IPS-15b (cell line): ENCODE measurements around the gene CORIN.

Source experiments
- H3K27me3 ChIP-seq: one replicate; pipeline ENCODE4 v1.6.1; 2013; ENCODE audit warnings: low read length; ENCODE audit not compliant: control insufficient read depth, insufficient read depth
- H3K36me3 ChIP-seq: one replicate; pipeline ENCODE4 v1.6.1; 2013; ENCODE audit warnings: low read length; ENCODE audit not compliant: control insufficient read depth, insufficient read depth
- H3K4me1 ChIP-seq: one replicate; pipeline ENCODE4 v1.6.1; 2013; ENCODE audit warnings: mild to moderate bottlenecking, low read length; ENCODE audit not compliant: control insufficient read depth, insufficient read depth
- H3K4me3 ChIP-seq: one replicate; pipeline ENCODE4 v1.5.1; 2013; ENCODE audit warnings: low read depth, low read length
- H3K9ac ChIP-seq: one replicate; pipeline ENCODE4 v1.6.1; 2013; ENCODE audit warnings: low read depth, mild to moderate bottlenecking, low read length
- H3K9me3 ChIP-seq: one replicate; pipeline ENCODE4 v1.6.1; 2013; ENCODE audit warnings: mild to moderate bottlenecking, low read length; ENCODE audit not compliant: control insufficient read depth, insufficient read depth

The CORIN gene

DNA sequence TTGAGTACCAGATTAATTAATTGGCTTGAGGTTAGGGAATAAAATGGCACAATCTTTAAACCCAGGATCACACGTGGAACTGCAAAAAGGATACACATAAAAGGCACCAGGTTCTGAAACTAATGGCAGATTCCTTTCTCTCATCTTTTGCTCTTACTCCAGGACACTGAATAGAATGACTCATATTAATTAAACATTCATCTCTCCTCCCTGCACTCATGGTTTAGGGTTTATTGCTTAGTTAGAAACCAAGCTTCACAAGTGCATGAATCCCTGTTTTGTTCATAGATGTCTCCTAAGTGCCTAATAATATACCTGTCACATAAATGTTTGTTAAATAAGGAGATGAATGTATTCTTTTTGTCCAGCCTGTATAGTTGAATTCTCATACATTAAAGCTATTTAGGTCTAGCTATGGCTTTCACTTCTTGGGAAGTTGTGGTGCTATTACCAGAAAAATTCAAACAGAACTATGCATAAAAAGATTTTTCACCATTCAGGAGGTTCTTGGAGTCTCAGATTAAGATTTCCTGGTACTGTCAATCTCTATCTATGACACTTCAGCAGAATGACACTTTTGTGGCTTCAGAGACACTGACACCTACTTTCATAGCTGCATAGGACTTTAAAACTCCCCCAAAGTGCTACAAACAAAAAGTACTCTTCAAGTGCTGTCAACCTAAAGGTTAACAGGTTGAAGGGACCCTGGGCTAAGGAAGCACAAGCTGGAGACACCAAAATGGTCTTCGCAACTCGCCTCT, 7.4 kb downstream of the CORIN start:
- Histone ChIP-seq H3K9ac (no peak overlapping the region), H3K27me3 (no peaks in the 10 kb centered on the region), H3K9me3 (no peaks in the 10 kb centered on the region), H3K4me3 (no peak overlapping the region), H3K36me3 (no peaks in the 10 kb centered on the region), H3K4me1 (no peaks in the 10 kb centered on the region)

DNA sequence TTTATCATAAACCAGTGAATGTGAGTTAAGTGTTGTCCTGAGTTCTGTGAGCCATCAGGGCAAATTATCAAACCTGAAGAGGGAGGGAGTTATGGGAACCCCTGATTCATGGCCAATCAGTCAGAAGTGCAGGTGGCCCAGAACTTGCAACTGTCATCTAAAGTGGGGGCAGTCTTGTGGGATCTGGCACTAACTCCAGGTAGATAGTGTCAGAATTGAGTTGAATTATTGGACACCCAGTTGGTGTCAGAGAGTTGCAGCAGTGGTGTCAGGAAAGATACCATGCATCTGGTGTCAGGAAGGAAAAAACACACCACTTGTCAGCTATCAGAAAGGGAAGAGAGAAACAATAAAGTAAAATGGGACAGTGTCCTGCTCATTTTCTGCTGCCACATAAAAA, 8.4 kb downstream of the CORIN start:
- Histone ChIP-seq H3K9ac (no peak overlapping the region), H3K27me3 (no peaks in the 10 kb centered on the region), H3K4me1 (no peaks in the 10 kb centered on the region), H3K4me3 (no peak overlapping the region), H3K36me3 (no peaks in the 10 kb centered on the region), H3K9me3 (no peaks in the 10 kb centered on the region)

DNA sequence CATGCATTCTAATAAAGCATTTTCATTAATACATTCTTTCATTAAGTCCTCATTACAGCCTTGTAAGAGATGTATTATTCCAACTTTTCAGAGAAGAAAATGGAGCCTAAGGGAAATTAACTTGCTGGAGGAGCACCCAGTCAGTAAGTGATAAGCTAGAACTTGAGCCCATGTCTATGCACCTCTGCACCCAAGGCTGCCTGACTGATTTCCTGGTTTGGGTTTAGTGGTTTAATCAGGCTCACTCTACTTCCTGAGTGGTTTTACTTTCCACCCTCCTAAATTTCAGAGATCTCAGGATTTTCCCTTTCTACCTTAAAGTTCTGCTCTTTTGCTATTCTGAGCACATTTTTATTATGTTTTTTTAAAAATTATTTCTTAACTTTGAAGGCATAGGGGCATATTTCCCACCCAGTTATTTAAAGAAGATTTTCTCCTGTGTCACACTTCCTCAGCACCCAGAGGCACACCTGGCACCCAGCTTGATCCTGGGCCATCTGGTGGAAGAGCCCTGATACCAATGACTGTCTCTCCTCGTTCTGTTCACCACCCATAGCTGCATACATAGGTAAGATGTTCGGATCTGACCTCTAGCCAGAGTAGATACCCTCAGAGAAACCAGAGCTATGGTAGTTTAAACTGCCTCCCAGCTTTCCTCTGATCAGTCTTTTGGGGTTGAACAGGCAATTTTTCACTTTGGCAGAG, 10.4 kb downstream of the CORIN start:
- Histone ChIP-seq H3K36me3 (no peaks in the 10 kb centered on the region), H3K4me3 (no peak overlapping the region), H3K4me1 (no peaks in the 10 kb centered on the region), H3K9me3 (no peaks in the 10 kb centered on the region), H3K9ac (no peak overlapping the region), H3K27me3 (no peaks in the 10 kb centered on the region)

DNA sequence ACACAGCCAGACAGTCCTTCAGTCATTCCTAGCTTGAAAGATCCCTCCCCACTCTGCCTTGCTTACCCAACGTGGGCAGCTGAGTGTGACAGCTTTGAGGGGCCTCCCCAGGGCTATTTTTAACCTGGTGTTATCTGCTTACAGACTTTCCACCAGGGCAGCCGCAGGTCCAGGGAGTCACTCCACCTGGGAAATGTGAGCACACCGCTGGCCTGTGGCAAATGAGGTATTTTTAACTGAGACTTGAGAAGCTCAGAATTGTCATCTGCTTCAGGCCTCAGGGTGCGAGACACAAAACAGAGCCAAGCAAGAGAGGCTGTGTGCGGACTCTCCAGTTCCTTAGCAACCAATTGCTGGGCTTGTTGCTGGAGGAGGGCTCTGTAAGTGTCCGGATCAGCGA, 13.0 kb downstream of the CORIN start:
- no peaks in the 10 kb centered on the region for H3K36me3 ChIP-seq
- no peaks in the 10 kb centered on the region for H3K4me1 ChIP-seq
- no peak overlapping the region for H3K4me3 ChIP-seq
- H3K9me3 ChIP-seq = no peaks in the 10 kb centered on the region
- H3K27me3 ChIP-seq = no peaks in the 10 kb centered on the region
- no peak overlapping the region for H3K9ac ChIP-seq

DNA sequence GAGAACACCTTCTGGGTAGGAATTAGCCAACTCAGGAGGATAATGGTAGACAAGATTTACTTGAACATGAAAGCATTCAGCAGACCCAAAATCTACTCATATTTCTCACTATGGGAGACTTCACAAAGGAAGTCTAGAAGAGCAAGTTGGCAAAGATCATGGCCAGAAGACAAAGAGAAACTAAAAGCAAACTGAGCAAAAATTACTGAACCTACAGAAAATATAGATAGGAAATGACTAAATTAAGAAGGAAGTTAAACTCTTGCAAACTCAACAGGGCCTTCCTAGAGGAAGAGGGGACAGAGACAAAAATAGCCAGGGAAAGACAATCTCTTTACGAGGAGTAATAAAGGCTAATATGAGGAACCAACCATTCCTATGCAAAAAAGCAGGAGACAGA, 18.7 kb downstream of the CORIN start:
- Histone ChIP-seq H3K4me3 (no peak overlapping the region), H3K9me3 (no peaks in the 10 kb centered on the region), H3K27me3 (no peaks in the 10 kb centered on the region), H3K4me1 (no peaks in the 10 kb centered on the region), H3K9ac (no peak overlapping the region), H3K36me3 (no peaks in the 10 kb centered on the region)

DNA sequence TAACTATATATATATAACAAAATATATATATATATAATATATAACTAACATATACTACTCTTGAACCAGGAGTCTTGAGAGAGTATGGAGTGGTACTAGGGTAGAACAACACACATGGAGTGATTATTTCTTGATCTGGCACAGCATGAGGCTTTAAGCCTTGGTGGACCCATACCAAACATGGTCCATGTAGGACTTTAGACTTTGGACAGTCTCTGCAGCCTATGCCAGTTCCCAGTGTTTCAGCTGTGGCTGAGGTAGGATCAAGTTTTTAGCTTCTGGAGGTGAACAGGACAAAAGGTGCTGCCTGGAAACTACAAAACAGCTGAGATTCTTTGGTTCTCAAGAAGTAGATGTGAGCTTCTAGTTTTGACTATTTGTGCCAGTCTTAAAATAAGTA, 20.6 kb downstream of the CORIN start:
- H3K27me3 ChIP-seq = no peaks in the 10 kb centered on the region
- no peaks in the 10 kb centered on the region for H3K4me1 ChIP-seq
- H3K36me3 ChIP-seq = no peaks in the 10 kb centered on the region
- H3K9ac ChIP-seq = no peak overlapping the region
- no peak overlapping the region for H3K4me3 ChIP-seq
- H3K9me3 ChIP-seq = no peaks in the 10 kb centered on the region

DNA sequence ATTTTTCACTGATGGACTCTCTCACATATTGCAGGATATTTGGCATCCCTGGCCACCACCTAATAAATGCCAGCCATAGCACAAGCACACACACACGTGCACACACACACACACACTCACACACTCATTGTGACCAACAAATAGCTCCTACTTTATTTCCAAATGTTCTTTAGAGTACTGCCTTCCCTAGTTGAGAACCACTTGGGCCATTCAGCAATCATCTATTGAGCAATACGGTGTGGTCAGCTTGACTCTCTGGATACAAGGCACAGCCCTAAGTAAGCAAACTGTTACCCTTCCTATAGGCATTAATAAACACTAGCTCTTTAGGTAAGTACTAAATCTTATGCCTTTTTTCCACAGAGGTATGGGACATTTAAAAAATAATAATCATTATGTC, 21.1 kb downstream of the CORIN start:
- H3K9me3 ChIP-seq = no peaks in the 10 kb centered on the region

DNA sequence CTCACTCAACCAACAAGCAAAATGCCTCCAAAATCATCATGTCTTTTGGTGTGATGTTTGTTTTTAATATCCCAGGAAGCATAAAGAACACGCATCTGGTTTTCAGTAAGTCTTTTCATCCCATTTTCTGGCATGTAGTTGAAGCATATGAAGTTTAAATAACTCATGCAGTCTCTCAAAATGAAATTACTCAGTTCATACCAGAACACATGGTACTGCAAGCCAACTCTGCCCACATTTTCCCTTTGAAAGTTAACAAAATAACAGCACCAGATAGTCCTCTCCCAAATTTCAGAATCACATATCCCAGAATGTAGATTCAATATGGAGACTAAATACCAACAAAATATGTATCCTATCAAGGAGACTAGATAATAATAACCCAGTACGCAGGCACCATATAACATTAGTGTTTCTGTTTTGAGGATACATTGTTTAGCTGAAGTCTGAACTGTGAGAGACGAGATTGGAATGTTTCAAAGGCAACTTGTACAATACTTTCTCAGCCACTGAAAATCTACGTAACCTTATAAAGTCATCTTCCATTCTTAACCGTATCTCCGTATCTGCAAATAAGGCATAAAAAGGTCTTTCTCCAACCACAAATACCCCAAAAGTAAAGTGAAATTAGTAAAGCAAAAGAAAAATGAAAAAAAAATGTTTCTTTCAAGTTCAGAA, 23.1 kb downstream of the CORIN start:
- no peak overlapping the region for H3K4me3 ChIP-seq
- no peaks in the 10 kb centered on the region for H3K27me3 ChIP-seq
- no peaks in the 10 kb centered on the region for H3K4me1 ChIP-seq
- H3K36me3 ChIP-seq = no peaks in the 10 kb centered on the region
- no peak overlapping the region for H3K9ac ChIP-seq
- H3K9me3 ChIP-seq = no peaks in the 10 kb centered on the region

More for the DNA sequence above, 21.1 kb downstream of the CORIN start:
- H3K9ac ChIP-seq = no peak overlapping the region
- no peak overlapping the region for H3K4me3 ChIP-seq
- H3K27me3 ChIP-seq = no peaks in the 10 kb centered on the region
- H3K36me3 ChIP-seq = no peaks in the 10 kb centered on the region
- H3K4me1 ChIP-seq = no peaks in the 10 kb centered on the region

DNA sequence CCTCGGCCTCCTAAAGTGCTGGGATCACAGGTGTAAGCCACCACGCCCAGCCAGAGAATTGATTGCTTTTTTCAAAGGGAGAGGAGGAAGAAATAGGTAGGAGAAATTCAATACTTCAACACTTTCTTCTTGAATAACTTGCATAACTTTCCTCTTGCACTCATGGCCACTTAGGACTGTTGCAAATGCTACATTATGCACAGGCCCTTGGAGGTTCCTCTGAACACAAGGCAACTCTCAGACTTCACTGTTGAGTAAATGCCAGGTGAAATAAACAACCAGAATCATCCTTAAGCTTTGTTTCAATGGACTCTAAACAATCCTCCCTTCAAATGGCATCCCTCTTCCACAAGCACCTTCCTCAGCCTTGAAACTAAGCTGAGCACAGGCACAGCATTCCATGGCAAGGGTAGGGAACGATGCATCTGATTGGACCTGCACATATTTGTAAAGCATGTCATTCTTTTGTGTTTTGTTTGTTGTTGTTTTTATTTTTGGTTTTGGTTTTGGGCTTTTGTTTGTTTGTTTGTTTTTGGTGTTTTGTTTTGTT, 28.1 kb downstream of the CORIN start:
- H3K36me3 ChIP-seq = no peaks in the 10 kb centered on the region
- no peaks in the 10 kb centered on the region for H3K27me3 ChIP-seq
- no peaks in the 10 kb centered on the region for H3K4me1 ChIP-seq
- H3K9ac ChIP-seq = no peak overlapping the region
- H3K4me3 ChIP-seq = no peak overlapping the region
- H3K9me3 ChIP-seq = no peaks in the 10 kb centered on the region

DNA sequence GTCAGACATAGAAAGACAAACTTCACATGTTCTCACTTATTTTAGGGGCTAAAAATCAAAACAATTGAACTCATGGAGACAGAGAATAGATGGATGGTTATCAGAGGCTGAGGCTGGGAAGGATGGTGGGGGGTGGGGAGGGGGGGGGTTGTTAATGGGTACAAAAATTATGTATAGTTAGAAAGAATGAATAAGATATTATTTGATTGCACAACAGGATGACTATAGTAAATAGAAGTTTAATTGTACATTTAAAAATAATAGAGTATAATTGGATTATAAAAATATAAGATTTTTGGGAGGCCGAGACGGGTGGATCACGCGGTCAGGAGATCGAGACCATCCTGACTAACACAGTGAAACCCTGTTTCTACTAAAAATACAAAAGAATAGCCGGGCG, 33.3 kb downstream of the CORIN start:
- Histone ChIP-seq H3K9ac (no peak overlapping the region), H3K27me3 (no peaks in the 10 kb centered on the region), H3K9me3 (no peaks in the 10 kb centered on the region), H3K4me1 (no peaks in the 10 kb centered on the region), H3K36me3 (no peaks in the 10 kb centered on the region), H3K4me3 (no peak overlapping the region)

DNA sequence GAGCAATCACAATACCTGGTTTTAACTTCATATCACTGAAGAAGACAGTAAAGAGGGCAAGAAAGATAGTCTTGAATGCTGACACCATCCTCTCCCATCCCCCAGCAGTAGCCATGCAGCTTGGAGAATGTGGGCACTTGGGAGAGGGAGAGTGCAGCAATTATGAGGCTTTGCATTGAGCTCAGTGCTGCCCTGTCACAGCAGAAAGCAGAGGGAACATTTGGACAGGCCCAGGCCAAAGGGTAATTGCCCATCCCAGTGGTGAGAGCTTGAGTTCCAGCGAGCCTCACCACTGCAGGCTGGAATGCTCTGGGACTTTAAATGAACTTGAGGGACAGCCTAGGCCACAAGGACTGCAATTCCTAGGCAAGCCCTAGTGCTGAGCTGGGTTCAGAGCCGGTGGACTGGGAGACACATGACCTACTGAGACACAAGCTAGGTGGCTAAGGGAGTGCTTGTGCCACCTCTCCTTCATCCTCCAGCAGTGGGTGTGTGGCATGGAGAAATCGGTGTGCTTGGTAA, 36.3 kb downstream of the CORIN start:
- Histone ChIP-seq H3K9ac (no peak overlapping the region), H3K4me3 (no peak overlapping the region), H3K4me1 (no peaks in the 10 kb centered on the region), H3K27me3 (no peaks in the 10 kb centered on the region), H3K9me3 (no peaks in the 10 kb centered on the region), H3K36me3 (no peaks in the 10 kb centered on the region)
